ENCODE data around the gene TBCK.

TBCK gene

GRCh38 chr4:105991726-105992125 lies 324.3 kb downstream of the TBCK start:
- H3K36me3 ChIP-seq (replicated peaks) = no peaks in the 10 kb centered on the region
- no peak overlapping the region for H3K27ac ChIP-seq
- no peaks in the 10 kb centered on the region for H3K27me3 ChIP-seq (replicated peaks)
- in situ Hi-C loops (cut with HindIII; ENCODE audit: low pct_ligation_motif_present, low sequenced_read_pairs) = no loop called here
- no peak overlapping the region for H3K4me3 ChIP-seq (ENCODE audit: low read depth, low read length)
- peak; percentile 5 for TF ChIP-seq CTCF (IDR thresholded peaks at IDR 0.05; ENCODE audit: low read depth, low read length, missing control alignments)
- DNase-seq = no peak
